Fibroblast of mammary gland (primary cell): ENCODE data around the gene APCDD1.
"Not testable (repeated sequence)": the region's sequence is repeated elsewhere in the genome, so short reads cannot be mapped to it uniquely, and the experiment has no call there.

Source experiments
- DNase-seq: peaks from one replicate; pipeline ENCODE4 v3.0.0-alpha.2; 2010; ENCODE audit warnings: low read depth
- H3K4me3 ChIP-seq: 2 replicates; pipeline ENCODE4 v1.5.1; 2011; ENCODE audit warnings: low read depth, mild to moderate bottlenecking, low read length, moderate library complexity; ENCODE audit not compliant: control insufficient read depth
- TF ChIP-seq, protein P1 (sequence below): conservative IDR thresholded peaks from 2 replicates; pipeline ENCODE4 v1.5.1; 2011; ENCODE audit warnings: low read depth, low read length, inconsistent platforms; ENCODE audit not compliant: control insufficient read depth, insufficient read depth

The APCDD1 gene

DNA sequence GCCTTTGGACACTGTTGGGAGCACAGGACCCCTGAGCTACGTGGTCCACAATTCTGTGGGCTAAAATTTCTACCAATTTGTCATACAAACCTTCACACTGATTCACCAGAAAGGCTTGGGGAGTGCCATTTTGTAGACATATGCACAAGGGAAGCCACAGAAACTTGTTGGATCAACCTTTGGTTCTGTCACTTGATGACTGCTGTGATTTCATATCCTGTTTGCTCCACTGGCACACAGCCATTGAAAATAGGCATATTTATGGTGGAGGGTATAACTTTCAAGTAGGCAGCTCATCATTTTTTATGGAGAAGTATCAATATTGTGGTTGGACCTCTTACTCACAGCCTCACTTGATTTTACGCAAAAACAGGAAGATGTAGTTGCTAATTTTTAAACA, 81.8 kb downstream of the APCDD1 start:
- TF ChIP-seq, protein P1, sequence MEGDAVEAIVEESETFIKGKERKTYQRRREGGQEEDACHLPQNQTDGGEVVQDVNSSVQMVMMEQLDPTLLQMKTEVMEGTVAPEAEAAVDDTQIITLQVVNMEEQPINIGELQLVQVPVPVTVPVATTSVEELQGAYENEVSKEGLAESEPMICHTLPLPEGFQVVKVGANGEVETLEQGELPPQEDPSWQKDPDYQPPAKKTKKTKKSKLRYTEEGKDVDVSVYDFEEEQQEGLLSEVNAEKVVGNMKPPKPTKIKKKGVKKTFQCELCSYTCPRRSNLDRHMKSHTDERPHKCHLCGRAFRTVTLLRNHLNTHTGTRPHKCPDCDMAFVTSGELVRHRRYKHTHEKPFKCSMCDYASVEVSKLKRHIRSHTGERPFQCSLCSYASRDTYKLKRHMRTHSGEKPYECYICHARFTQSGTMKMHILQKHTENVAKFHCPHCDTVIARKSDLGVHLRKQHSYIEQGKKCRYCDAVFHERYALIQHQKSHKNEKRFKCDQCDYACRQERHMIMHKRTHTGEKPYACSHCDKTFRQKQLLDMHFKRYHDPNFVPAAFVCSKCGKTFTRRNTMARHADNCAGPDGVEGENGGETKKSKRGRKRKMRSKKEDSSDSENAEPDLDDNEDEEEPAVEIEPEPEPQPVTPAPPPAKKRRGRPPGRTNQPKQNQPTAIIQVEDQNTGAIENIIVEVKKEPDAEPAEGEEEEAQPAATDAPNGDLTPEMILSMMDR, result no peak
- no peak overlapping the region for H3K4me3 ChIP-seq
- peak; percentile 35 for DNase-seq

DNA sequence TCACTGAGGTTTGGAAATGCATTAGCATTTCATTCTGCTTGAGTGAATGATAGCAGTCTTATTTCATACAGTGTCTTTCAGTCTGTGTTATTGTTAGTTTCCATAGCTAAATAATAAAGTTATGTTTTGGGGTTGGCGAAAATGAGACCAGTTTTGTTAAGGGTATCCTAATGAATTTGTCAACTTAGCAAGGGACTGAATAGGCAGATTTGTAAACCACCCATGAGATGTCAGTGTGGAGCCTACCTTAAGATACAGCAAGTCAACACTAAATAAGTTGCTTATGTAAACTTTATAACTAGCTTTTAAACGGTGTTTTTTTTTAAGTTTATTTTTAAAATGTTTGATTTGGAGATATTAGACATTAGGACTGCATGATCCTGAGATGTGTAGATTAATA, 83.3 kb downstream of the APCDD1 start:
- TF ChIP-seq, protein P1, result no peak
- no peak for DNase-seq
- H3K4me3 ChIP-seq, result no peak overlapping the region

DNA sequence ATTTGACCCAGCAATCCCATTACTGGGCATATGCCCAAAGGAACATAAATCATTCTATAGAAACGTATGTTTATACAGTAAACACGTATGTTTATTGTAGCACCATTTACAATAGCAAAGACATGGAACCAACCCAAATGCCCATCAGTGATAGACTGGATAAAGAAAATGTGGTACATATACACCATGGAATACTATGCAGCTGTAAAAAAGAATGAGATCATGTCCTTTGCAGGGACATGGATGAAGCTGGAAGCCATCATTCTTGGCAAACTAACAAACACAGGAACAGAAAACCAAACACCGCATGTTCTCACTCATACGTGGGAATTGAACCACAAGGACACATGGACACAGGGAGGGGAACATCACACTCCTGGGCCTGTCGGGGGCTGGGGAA, 84.7 kb downstream of the APCDD1 start:
- not testable (repeated sequence) for DNase-seq, H3K4me3 ChIP-seq
